ENCODE data around the gene RTF2.

DNA sequence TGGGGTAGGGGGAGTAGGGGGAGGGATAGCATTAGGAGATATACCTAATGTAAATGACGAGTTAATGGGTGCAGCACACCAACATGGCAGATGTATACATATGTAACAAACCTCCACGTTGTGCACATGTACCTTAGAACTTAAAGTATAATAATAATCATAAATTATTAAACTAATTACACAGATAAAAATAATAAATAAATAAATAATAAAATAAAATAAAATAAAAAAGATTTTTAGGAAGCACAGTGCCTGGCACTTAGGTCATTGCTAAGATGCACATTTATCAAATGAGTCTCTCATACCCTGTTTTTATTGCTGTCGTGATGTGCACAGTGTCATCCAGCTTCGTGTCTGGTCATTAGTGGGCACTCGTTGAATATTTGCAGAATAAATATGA is 19.0 kb upstream of the RTF2 start:
- no peak for TF ChIP-seq TAF1 (IDR thresholded peaks at IDR 0.05; ENCODE audit: borderline replicate concordance, insufficient read depth, low read length)
- no peak for TF ChIP-seq REST (IDR thresholded peaks at IDR 0.05; ENCODE audit: insufficient read depth in 1 of 2, low read depth in 2 of 2, low read length in 2 of 2)
- no peak for TF ChIP-seq POLR2AphosphoS5 (IDR thresholded peaks at IDR 0.05; ENCODE audit: low read depth, low read length)
- no peak for TF ChIP-seq SIN3A (IDR thresholded peaks at IDR 0.05; ENCODE audit: borderline replicate concordance, insufficient read depth, low read length)

Measured in PFSK-1 (cell line).